ENCODE data around the gene FOXK2. TPM values are rescaled to one million over a fixed set of nuclear protein-coding genes. Genes with fewer than 3 reads are reported as not detected.

Gene FOXK2
- total and polyA plus RNA-seq, 2 experiments from 2014 or later = 22.0 to 63.0 TPM

DNA sequence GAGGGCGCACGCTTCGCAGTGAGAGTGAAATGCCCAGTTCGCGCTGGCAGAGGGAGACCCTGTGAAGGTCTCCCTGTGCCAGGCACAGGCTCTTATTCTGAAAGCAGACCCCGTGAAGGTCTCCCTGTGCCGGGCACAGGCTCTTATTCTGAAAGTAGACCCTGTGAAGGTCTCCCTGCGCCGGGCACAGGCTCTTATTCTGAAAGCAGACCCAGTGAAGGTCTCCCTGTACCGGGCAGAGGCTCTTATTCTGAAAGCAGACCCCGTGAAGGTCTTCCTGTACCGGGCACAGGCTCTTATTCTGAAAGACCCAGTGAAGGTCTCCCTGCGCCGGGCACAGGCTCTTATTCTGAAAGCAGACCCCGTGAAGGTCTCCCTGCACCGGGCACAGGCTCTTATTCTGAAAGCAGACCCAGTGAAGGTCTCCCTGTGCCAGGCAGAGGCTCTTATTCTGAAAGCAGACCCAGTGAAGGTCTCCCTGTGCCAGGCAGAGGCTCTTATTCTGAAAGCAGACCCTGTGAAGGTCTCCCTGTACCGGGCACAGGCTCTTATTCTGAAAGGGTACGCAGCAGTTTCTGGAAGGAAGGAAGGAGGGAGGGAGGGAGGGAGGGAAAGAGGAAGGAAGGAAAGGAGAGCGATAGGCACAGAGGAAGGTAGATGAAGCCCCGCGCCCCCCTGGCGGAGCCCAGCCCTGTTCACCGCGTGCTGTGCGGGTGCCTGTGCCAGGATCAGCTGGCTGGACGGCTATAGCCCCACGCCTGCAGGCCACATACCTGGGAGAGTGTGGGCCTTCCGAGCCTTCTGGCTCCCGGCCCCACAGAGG, 73.4 kb downstream of the FOXK2 start:
- Histone ChIP-seq H3K4me3 (no peak overlapping the region), H3K27ac (peak overlapping the region; percentile 82), H3K27me3 (no peaks in the 10 kb centered on the region), H3K36me3 (peaks cover 14% of the 10 kb centered on the region), H3K9me3 (ENCODE audit: low read depth) (no peaks in the 10 kb centered on the region), H3K4me1 (ENCODE audit: low read depth) (peaks cover 18% of the 10 kb centered on the region)
- TF ChIP-seq, protein P1, sequence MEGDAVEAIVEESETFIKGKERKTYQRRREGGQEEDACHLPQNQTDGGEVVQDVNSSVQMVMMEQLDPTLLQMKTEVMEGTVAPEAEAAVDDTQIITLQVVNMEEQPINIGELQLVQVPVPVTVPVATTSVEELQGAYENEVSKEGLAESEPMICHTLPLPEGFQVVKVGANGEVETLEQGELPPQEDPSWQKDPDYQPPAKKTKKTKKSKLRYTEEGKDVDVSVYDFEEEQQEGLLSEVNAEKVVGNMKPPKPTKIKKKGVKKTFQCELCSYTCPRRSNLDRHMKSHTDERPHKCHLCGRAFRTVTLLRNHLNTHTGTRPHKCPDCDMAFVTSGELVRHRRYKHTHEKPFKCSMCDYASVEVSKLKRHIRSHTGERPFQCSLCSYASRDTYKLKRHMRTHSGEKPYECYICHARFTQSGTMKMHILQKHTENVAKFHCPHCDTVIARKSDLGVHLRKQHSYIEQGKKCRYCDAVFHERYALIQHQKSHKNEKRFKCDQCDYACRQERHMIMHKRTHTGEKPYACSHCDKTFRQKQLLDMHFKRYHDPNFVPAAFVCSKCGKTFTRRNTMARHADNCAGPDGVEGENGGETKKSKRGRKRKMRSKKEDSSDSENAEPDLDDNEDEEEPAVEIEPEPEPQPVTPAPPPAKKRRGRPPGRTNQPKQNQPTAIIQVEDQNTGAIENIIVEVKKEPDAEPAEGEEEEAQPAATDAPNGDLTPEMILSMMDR (IDR thresholded peaks at IDR 0.05; ENCODE audit: low read depth, low read length) = no peak
- peak; percentile 65 to 84 for DNase-seq (ENCODE audit: low read depth in 1 of 2, low spot score in 1 of 2)

DNA sequence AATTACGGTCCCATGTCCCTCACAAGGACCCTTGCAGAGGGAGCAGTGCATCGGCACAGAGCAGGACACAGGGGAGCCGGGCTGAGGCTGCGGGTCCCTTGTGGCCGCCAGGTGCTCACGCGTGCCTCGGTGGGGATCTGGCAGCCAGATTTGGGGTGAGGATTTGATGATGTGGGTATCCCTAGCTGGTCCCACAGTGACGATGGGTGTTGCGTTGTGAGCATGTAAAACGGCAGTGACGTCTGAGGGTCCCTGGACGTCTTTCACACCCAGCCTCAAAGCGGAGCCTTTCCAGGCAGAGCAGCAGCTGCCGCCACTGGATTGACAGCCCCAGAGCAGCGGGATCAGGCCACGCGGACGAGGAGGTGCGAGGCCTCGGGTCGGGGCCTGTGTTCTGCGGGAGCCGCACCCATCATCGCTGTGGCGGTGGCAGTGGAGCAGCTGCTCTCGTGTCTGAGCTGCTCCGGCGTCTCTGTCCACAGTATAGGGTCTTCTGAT, 74.1 kb downstream of the FOXK2 start:
- Histone ChIP-seq H3K27me3 (no peaks in the 10 kb centered on the region), H3K9me3 (ENCODE audit: low read depth) (no peaks in the 10 kb centered on the region), H3K4me3 (no peak overlapping the region), H3K4me1 (ENCODE audit: low read depth) (peaks cover 18% of the 10 kb centered on the region), H3K36me3 (peaks cover 14% of the 10 kb centered on the region), H3K27ac (peak overlapping the region; percentile 82)
- peak in 1 of 2 donors; percentile 14 for DNase-seq (ENCODE audit: low read depth in 1 of 2, low spot score in 1 of 2)
- TF ChIP-seq, protein P1 (IDR thresholded peaks at IDR 0.05; ENCODE audit: low read depth, low read length) = no peak

DNA sequence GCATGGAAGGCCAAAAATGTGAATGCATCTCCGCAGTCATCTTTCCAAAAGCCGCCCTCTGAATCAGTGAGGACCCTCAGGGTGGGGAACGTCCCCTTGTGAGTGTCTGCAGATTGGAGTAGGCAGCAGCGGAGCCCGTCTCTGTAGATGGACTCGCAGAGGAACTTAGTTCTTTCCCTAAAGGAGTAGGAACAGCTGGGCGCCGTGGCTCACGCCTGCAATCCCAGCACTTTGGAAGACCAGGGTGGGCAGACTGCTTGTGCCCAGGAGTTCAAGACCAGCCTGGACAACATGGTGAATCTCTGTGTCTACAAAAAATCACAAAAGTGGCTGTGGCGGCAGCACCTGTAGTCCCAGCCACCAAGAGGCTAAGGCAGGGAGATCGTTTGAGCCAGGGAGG, 75.0 kb downstream of the FOXK2 start:
- no peaks in the 10 kb centered on the region for H3K9me3 ChIP-seq (ENCODE audit: low read depth)
- TF ChIP-seq, protein P1 (IDR thresholded peaks at IDR 0.05; ENCODE audit: low read depth, low read length) = no peak
- no peak for DNase-seq (ENCODE audit: low read depth in 1 of 2, low spot score in 1 of 2)
- H3K4me3 ChIP-seq = no peak overlapping the region
- H3K36me3 ChIP-seq = peaks cover 14% of the 10 kb centered on the region
- no peaks in the 10 kb centered on the region for H3K27me3 ChIP-seq
- no peak overlapping the region for H3K27ac ChIP-seq
- H3K4me1 ChIP-seq (ENCODE audit: low read depth) = peaks cover 18% of the 10 kb centered on the region

DNA sequence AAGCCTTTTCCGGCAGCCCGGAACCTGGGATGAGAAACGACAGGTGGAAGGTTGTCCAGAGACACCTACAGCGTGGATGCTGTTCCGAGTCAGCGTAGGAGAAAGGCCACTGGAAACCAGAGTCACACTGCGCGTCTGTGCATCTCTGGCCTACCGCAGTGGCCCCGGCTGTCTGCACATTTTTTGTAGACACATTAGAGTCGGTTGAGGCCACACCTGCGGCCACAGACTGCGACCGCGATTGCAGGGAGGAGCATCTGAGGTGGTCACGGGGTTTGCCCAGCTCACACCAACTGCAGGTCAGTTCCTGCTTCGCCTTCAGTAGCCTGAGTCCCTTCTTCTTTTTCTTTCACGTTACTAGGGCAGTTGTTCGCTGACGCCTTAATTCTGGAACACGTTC, 76.4 kb downstream of the FOXK2 start:
- no peaks in the 10 kb centered on the region for H3K9me3 ChIP-seq (ENCODE audit: low read depth)
- no peak overlapping the region for H3K4me3 ChIP-seq
- no peak overlapping the region for H3K27ac ChIP-seq
- TF ChIP-seq, protein P1 (IDR thresholded peaks at IDR 0.05; ENCODE audit: low read depth, low read length) = no peak
- peaks cover 18% of the 10 kb centered on the region for H3K4me1 ChIP-seq (ENCODE audit: low read depth)
- H3K27me3 ChIP-seq = no peaks in the 10 kb centered on the region
- H3K36me3 ChIP-seq = peaks cover 17% of the 10 kb centered on the region
- no peak for DNase-seq (ENCODE audit: low read depth in 1 of 2, low spot score in 1 of 2)

DNA sequence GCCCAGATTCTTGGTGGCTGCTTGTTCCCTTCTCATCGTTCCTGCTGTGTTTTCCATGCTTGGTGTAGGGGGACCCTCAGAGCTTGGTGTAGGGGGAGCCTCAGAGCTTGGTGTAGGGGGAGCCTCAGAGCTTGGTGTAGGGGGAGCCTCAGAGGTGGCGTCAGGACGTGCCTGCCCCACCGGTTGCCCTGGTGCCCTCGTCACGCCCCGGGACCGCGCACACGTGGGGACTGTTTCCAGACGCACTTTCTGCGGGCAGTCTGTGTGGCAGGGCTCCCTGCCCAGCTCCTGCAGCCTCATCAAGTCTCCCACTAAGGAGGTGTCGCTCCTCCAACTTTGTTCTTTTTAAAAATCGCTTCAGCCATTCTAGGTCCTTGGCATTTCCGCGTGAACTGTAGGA, 76.8 kb downstream of the FOXK2 start:
- Histone ChIP-seq H3K27me3 (no peaks in the 10 kb centered on the region), H3K36me3 (peaks cover 17% of the 10 kb centered on the region), H3K9me3 (ENCODE audit: low read depth) (no peaks in the 10 kb centered on the region), H3K27ac (no peak overlapping the region), H3K4me3 (no peak overlapping the region), H3K4me1 (ENCODE audit: low read depth) (peaks cover 18% of the 10 kb centered on the region)
- DNase-seq (ENCODE audit: low read depth in 1 of 2, low spot score in 1 of 2) = no peak
- TF ChIP-seq, protein P1 (IDR thresholded peaks at IDR 0.05; ENCODE audit: low read depth, low read length) = no peak

Data from cardiac muscle cell (in vitro differentiated cells and primary cell).